ENCODE data around the gene PDE8A. TPM values are rescaled to one million over a fixed set of nuclear protein-coding genes. Genes with fewer than 3 reads are reported as not detected.

Gene PDE8A
- polyA plus RNA-seq, 1 experiment: 48.4 TPM

- no peaks in the 10 kb centered on the region for H3K9me3 ChIP-seq (ENCODE audit: control insufficient read depth, insufficient read depth, low read length)
- H3K4me3 ChIP-seq (ENCODE audit: low read depth, low read length): no peak overlapping the region
- H3K27ac ChIP-seq (ENCODE audit: low read depth, low read length): no peak overlapping the region
- TF ChIP-seq CTCF (IDR thresholded peaks at IDR 0.05; ENCODE audit: low read depth, low read length): no peak
- POLR2A ChIA-PET: no interaction called here
- CTCF ChIA-PET: no interaction called here
- H3K27me3 ChIP-seq (ENCODE audit: control insufficient read depth, insufficient read depth, low read length): no peaks in the 10 kb centered on the region
- no peak for DNase-seq (ENCODE audit: low read depth, low spot score)
Measured at GRCh38 chr15:85104584-85104983, 122.9 kb downstream of the PDE8A start.

- CTCF ChIA-PET: no interaction called here
- no peak for TF ChIP-seq CTCF (IDR thresholded peaks at IDR 0.05; ENCODE audit: low read depth, low read length)
- H3K9me3 ChIP-seq (ENCODE audit: control insufficient read depth, insufficient read depth, low read length): no peaks in the 10 kb centered on the region
- no peaks in the 10 kb centered on the region for H3K27me3 ChIP-seq (ENCODE audit: control insufficient read depth, insufficient read depth, low read length)
- H3K27ac ChIP-seq (ENCODE audit: low read depth, low read length): no peak overlapping the region
- DNase-seq (ENCODE audit: low read depth, low spot score): no peak
- H3K4me3 ChIP-seq (ENCODE audit: low read depth, low read length): no peak overlapping the region
- POLR2A ChIA-PET: interaction anchor here (0.6 kb wide), 1 partner anchor 130 kb away, joined by 4 read pairs; no protein-coding TSS in a partner anchor
Measured at GRCh38 chr15:85108136-85108535, 126.5 kb downstream of the PDE8A start.

- ChIA-PET CTCF (no interaction called here), POLR2A (no interaction called here)
- H3K9me3 ChIP-seq (ENCODE audit: control insufficient read depth, insufficient read depth, low read length): no peaks in the 10 kb centered on the region
- no peak overlapping the region for H3K27ac ChIP-seq (ENCODE audit: low read depth, low read length)
- H3K27me3 ChIP-seq (ENCODE audit: control insufficient read depth, insufficient read depth, low read length): no peaks in the 10 kb centered on the region
- no peak for TF ChIP-seq CTCF (IDR thresholded peaks at IDR 0.05; ENCODE audit: low read depth, low read length)
- no peak for DNase-seq (ENCODE audit: low read depth, low spot score)
- H3K4me3 ChIP-seq (ENCODE audit: low read depth, low read length): no peak overlapping the region
Measured at GRCh38 chr15:85109333-85109732, 127.7 kb downstream of the PDE8A start.

GRCh38 chr15:85112997-85113396 lies 131.3 kb downstream of the PDE8A start:
- no peak overlapping the region for H3K27ac ChIP-seq (ENCODE audit: low read depth, low read length)
- TF ChIP-seq CTCF (IDR thresholded peaks at IDR 0.05; ENCODE audit: low read depth, low read length): no peak
- POLR2A ChIA-PET: no interaction called here
- no peak for DNase-seq (ENCODE audit: low read depth, low spot score)
- H3K27me3 ChIP-seq (ENCODE audit: control insufficient read depth, insufficient read depth, low read length): no peaks in the 10 kb centered on the region
- CTCF ChIA-PET: no interaction called here
- no peaks in the 10 kb centered on the region for H3K9me3 ChIP-seq (ENCODE audit: control insufficient read depth, insufficient read depth, low read length)
- H3K4me3 ChIP-seq (ENCODE audit: low read depth, low read length): no peak overlapping the region

GRCh38 chr15:85114886-85115285 lies 133.2 kb downstream of the PDE8A start:
- POLR2A ChIA-PET: no interaction called here
- no peak overlapping the region for H3K27ac ChIP-seq (ENCODE audit: low read depth, low read length)
- no peaks in the 10 kb centered on the region for H3K9me3 ChIP-seq (ENCODE audit: control insufficient read depth, insufficient read depth, low read length)
- no peak for DNase-seq (ENCODE audit: low read depth, low spot score)
- H3K4me3 ChIP-seq (ENCODE audit: low read depth, low read length): no peak overlapping the region
- TF ChIP-seq CTCF (IDR thresholded peaks at IDR 0.05; ENCODE audit: low read depth, low read length): no peak
- CTCF ChIA-PET: no interaction called here
- H3K27me3 ChIP-seq (ENCODE audit: control insufficient read depth, insufficient read depth, low read length): no peaks in the 10 kb centered on the region
